COR-L47 (cell line): ENCODE measurements around the gene CDO1.
"Not testable (repeated sequence)": the region's sequence is repeated elsewhere in the genome, so short reads cannot be mapped to it uniquely, and the experiment has no call there.

Experiments used
- DNase-seq: peaks from one replicate; lab custom pipeline; 2025; lab: John Stamatoyannopoulos, UW

CDO1 gene

DNA sequence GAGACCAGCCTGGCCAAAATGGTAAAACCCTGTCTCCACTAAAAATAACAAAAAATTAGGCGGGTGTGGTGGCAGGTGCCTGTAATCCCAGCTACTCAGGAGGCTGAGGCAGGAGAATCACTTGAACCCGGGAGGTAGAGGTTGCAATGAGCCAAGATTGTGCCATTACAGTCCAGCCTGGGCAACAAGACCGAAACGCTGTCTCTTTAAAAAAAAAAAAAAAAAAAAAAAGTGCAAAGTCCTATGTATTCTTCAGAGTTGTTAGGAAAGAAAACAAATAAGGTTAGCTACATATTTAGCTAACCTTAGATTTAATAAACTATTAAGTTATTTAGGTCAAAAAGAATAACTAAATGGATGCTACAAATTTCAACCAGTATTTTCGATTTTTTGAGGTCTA lies 13.5 kb upstream of the CDO1 start:
- no peak for DNase-seq

DNA sequence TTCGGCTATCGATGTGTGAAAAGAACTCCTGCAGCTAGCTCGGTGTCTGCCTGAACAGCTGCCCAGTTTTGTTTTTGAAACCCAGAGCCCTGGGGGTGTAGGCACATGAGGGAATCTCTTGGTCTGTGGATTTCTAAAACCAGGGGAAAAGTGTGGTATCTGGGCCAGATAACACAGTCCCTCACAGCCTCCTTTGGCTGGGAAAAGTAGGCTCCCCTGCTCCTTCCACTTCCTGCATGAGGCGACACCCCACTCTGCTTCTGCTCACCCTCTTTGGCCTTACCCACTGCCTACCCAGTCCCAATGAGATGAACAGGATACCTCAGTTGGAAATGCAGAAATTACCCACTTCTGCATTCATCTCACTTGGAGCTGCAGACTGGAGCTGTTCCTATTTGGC lies 9.5 kb upstream of the CDO1 start:
- no peak for DNase-seq

DNA sequence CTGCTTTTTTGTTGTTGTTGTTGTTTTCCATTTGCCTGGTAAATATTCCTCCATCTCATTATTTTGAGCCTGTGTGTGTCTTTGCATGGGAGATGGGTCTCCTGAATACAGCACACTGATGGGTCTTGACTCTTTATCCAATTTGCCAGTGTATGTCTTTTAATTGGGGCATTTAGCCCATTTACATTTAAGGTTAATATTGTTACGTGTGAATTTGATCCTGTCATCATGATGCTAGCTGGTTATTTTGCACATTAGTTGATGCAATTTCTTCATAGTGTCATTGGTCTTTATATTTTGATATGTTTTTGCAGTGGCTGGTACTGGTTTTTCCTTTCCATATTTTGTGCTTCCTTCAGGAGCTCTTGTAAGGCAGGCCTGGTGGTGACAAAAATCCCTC lies 8.5 kb upstream of the CDO1 start:
- DNase-seq, result not testable (repeated sequence)

DNA sequence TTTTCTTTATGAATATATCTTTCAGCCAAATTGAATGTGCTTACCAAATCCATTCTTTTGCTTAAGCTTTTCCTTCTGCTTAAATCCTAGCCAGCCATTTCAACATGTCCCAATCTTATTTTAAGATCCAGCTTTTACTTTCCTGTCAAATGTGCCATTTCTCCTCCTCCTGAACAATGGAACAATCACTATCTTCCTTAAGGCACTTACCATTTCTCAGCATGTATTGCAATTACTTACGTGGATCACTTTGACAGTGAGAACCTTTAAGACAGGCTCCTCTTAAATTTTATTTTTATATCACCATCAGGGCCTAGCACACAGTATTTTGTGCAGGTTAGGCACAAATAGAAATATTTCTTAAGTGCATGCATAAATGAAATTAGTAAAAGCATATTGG lies 4.4 kb upstream of the CDO1 start:
- DNase-seq, result no peak

DNA sequence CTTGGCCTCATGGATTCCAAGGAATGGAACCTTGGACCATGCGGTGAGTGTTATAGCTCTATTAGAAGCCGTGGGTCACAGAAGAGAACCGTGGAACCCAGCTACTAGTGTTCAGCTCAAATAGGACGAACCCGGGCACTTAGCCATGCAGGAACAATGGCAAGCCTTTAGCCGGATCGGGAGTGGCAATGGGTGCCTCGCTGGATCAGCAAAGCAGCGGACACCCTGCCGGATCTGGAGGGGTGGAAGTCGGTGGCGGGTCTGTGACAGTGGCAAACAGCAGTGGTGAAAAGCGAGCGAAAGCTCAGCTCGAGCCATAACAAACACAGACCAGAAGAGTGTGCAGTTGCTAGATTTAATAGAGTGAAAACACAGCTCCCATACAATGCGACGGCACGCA lies 2.4 kb upstream of the CDO1 start:
- DNase-seq, result no peak

DNA sequence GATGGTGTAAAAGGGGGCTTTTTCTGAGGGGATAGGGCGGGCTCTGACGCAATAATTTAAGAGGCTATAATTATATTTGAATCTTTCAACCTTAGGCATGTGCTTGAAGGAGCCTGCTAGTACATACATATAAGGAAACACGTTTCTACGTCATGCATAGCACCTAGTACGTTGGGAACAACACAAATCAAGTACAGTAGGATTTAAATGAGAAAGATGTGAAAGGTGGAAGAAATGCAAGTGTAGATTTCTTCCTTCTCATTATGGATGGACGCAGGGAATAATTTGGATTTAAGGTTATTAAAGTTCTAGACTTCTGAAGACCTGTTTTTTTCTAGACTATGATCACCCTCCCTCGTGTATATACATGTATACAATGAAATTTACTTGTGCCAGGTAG lies 927 bp upstream of the CDO1 start:
- no peak for DNase-seq

DNA sequence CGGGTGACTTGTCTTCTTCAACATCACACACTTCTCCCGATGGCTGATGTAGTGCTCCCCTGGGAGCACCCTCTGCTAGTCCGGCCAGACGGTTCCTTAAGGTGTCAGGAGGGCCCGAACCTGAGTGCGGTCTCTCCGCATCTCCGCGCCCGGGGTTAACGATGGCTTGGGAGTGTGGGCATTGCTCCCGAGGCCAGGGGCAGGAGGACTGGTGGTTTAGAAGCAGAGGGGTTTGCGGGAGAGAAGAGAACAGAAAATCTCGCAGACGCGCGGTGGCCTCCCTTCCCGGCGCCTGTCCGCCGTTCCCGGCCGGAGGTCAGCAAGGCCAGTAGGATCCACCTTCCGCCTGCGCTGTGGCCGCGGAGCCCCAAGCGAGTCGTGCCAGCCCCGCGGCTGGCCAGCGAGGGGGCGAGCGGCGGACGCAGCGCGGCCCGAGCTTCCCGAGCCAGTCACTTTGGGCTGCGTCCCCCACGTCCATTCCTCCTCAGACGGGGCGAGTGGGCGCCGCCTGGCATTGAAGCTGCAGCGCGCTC lies 700 bp downstream of the CDO1 start:
- no peak for DNase-seq

DNA sequence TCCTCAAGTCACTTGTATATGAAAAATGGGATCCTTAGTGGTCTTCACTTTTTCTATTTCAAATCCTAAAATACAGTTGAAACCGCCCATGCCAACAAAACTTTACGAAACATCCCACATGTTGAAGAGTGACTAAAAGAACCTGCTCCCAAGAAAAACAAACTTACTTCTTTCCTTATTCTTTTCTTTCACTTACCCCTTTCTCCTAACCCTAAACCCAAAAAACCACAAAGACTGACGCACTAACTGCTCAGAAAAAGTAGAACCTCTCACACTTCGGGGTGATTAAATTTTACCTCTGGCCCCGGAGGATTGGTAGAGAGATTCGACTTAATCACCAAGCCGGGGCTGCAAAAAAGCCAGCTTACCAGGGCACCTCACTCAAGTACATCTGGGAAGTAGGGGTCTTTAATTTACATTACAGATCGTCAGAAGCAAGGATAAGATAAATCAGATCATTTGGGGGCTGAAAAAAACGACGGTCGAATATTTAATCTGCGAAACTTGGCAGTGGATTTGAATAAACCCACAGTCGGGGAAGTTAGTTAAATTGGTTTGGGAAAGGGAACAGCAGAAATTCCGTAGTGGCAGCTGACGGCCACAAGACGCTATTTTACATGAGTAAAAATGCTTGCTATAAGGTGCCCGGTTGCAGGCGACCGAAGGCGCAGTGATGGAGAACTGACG lies 1.3 kb downstream of the CDO1 start:
- DNase-seq, result no peak

DNA sequence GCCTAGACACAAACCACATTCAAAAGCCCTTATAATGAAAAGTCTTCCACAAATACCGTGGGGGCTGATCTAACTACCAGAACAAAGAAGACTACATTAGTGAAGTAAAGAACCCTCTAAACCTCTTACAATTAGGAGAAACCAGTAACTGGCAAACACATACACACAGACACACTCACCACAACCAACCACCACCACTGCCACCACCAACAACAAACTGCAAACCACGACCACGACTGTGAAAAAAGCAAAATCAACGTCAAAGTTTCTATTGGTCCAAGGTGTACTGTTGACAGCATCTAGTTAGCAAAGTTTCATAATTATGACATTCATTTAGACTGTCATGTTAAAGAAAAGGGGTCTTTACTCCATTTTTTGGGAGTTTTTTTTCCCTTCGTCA lies 2.7 kb downstream of the CDO1 start:
- no peak for DNase-seq

DNA sequence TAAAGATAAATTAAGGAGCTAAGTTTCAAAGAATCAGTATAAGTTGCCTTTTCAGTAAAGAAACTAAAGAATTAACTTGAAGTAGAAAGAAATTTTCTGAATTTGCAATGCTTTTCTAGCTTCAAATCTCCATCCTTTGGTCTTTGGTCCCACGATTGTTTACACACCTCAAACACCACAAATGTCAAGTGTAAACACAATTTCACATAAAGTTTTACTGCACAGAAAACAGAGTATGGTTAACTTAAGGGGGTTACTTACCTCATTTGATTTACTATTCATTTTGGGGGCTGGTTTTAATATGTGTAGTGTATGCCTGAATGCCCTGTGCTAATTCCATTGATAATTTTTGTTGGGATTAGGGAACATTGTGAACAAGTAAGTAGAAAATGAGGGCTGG lies 4.1 kb downstream of the CDO1 start:
- DNase-seq, result no peak

DNA sequence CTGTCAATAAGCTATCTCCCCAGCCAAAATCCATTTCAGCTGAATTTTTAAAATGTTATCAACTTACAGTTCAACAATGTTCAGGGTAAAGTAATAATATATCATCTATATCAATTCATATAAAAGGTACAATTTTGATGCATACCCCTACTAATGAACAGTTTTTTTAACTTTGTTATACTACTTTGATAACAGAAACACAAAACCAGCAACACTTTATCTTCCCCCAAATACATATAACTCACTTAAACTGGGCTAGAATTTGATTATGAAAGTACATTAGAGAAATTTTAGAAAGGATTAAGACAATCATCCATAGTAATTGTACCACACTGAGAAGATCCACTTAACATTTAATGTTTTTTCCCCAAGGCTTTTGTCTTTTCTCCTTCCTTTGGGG lies 5.1 kb downstream of the CDO1 start:
- no peak for DNase-seq

DNA sequence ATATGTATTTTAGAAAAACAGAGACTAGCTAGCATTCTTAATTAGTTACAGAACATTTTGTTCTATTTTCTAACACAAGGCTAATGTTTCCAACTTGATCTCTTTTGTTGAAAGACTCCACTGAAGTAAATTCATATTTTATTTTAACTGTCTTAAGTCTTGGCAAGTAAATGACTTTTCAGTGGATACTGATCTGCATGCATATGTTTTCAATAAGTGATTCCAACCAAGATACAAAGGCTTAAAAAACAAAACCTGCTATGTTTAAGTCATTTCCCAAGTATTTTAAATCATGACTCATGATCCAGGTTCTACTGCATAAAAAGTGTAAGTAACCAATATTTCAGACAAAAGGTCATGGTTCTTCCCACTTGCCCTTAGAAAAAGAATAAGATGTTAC lies 5.7 kb downstream of the CDO1 start:
- DNase-seq, result no peak

DNA sequence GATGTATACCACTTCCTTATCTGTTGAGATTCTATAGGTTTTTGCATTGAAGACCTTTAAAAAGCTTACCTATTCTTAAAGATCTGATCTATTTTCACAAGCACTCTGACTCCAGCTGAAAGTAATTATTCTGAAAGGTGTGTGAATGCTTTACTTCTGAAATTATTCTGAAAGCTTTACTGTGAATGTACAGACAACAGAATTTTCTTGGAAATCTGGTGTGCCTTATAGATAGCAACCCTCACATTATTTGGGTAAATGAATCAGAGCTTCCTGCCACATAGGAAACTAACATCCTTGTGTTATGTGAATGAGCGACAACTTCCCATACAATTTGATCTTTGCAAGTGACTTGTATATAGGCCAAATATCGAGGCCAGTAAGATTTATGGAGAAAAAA lies 6.5 kb downstream of the CDO1 start:
- no peak for DNase-seq

DNA sequence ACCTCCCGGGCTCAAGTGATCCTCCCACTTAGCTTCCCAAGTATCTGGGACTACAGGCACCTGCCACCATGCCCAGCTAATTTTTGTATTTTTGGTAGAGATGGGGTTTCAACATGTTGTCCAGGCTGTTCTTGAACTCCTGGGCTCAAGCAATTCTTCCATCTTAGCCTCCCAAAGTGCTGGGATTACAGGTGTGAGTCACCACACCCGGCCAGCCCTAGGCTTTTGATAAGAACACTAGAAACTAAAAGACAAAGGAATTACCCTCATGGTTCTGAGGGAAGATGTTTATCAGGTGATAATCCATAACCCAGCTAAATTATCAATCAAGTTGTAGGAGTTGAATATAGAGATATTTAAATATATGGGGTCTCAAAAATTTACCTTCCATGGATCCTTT lies 8.4 kb downstream of the CDO1 start:
- not testable (repeated sequence) for DNase-seq

DNA sequence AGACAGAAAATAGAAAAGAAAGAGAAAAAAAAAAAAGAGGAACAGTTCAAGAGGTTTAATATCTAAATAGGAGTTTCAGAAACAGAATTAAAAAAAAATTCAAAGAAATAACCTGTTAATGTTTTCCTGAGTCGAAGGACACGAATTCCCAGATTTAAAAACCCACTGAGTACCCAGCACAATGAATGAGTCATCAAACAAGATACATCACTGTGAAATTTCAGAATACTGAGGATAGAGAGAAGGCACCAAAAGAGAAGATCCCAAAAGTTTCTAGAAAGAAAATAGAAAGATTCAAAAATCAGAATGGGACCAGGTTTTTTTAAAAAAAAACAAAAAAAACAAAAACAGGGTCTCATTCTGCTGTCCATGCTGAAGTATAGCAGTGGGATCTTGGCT lies 8.8 kb downstream of the CDO1 start:
- DNase-seq, result no peak

DNA sequence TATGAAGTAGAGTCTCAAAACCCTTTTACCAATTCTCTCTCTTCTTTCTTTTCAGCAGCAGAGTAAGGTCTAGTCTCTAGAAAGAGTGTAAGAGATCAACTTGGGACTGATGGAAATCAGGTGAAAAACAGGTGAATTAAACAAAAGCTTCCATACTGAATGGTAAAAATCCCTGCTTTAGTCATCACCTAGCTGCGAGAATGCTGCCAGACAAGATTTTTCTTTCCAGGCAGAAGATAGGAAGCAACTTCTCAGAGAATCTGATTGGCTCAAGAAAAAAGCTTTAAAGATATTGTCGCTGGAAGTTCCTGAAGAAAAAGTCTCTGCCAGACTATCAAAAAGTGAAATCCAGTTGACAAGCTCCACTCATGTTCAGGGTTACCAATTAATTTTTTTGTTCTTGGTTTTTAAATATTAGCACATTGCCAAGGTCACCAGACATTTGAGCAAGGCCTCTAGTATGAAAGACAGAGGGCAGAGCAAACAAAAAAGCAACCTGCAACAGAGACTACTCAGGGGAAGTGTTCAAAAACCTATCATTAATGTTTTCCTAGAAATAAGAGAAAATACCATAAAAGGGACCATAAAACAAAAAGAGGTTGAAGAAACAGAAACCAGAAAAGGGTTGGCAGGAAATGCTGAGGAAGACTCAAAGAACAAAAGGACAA lies 9.3 kb downstream of the CDO1 start:
- no peak for DNase-seq

DNA sequence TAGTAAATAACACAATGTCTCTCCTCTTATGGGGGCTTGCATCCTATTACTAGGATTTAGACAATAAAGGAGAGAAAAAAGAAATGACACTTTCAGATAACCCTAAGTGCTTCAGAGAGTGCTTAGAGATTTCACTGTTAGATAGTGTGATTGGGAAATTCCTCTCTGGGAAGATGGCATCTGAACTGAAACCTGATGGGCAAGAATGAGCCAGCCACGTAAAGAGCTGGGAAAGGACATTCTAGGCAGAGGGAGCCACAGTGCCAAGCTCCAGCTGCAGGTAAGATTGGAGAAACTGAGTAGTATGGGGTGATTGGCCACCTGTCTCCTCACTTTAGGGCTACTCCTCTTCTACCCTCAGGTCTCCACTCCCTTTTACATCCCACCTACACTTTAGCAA lies 14.5 kb downstream of the CDO1 start:
- no peak for DNase-seq

DNA sequence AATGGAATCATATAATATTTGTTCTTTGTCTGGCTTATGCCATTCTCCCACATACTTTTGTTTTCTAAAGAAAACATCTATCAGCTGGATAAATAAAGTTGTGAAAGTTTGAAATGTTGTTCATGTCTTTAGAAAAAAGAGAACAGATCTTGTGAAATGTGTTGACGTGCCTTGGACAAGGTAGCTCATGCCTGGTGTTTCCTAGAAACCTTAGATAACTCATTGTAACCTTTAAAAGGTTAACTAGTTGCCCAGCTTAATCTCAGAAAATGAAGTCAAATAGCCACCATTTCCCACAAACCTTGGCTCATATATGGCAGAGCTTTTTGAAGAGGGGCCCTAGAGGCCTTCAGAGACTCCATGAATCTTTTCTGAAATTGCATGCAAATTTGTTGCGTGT lies 15.3 kb downstream of the CDO1 start:
- DNase-seq, result no peak

DNA sequence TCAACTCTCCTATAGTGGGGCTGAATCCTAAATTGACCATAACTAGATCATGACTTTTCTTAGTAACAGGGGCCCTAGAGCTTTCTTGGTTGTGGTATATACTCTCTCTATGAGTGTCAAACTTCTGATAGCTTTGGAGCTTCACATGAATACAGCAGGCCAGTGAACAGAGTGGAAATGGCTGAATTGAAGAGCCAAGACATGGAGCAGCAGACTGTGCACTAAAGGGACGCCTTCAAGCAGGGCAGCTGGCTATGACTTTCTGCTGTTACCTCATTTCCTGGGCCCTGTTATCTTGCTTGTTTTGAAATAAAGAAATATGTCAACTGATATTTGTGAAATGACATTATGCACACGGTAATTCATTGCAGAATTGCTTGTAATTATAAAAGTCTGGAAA lies 16.4 kb downstream of the CDO1 start:
- DNase-seq, result no peak

DNA sequence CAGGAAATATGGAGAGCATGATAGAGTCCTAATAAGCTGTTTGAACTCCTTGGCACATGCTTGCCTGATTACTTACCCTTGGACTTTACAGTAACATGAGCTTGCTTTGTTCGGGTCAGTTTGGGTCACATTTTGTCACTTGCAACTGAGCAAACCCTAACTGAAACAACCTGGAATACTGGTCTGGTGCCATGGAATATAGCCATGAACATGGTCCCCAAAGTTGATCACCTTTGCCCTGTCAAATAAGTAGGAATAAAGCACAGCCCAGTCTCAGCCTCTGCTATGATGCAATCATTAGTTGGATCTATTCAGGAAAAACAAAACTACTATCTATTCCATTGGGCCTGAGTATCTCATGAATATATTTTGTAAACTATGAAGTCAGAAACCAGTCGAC lies 18.2 kb downstream of the CDO1 start:
- no peak for DNase-seq

DNA sequence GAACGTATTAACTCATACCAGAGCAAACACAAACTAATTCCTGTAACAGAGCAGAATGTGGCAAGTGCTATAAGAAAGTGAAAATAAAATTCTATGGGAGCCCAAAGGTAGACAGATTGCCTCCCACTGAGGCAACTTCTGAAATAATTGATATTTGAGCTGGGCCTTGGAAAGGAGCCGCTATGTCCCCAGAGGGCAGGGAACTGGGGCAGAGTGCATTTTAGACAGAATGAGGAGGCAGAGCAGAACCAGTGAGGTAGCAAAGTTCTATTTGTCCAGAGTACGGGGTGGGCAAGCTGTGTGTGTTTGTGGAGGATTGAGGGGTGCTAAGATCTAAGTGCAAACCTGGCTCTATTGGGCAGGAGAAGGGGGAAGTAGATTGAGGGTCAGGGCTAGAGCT lies 19.8 kb downstream of the CDO1 start:
- no peak for DNase-seq

DNA sequence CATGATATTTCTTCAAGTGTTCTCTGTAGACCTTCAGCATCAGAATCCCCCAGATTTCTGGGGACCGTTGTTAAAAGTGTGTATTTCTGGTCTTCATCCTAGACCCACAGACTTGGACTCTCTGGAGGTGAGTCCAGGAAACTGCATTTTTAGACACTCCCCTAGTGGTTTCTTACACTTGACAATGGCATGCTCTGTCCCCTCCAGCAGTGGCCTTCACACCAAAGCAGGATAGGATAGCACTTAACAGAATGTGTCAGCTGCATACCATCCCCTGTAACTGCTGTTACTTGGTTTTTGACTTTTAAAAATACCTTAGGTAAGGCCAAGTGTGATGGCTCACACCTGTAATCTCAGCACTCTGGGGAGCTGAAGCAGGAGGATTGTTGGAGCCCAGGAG lies 20.8 kb downstream of the CDO1 start:
- DNase-seq, result no peak

DNA sequence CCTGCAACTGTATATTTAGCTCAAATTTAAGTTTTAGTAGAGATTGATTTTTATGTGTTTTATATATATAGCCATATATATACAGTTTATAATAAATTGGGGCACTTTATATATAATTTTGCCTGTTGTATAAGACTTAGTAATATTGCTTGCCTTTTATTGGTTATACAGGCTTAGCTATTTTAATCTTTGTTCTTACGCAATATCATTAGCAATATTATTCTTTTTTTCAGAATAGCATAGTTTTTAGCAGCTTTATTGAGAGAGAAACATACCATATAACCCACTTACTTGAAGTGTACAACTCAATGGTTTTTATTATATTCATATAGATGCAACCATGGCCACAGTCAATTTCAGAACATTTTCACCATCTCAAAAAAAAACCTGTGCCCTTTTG lies 28.0 kb downstream of the CDO1 start:
- DNase-seq, result no peak

DNA sequence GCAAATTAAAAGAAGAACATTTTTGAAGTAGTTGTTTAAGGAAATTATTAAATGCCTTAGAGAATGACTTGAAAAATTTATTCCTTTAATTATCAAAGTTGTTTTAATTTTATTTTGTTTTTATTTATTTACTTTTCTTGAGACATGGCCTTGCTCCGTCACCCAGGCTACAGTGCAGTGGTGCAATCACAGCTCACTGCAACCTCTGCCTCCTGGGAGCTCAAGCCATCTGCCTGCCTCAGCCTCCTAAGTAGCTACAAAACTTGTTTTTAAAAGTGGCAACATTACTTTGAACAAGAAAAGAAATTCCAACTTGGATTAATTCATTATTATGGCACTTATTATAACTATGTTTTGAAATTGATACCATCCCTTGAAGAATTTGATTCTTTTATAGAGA lies 29.0 kb downstream of the CDO1 start:
- no peak for DNase-seq
